Transverse colon (tissue), 4 donors: Measurements from ENCODE around the gene HLA-DQA1. TPM values are rescaled to one million over a fixed set of nuclear protein-coding genes. Genes with fewer than 3 reads are reported as not detected.
"Not testable (repeated sequence)": the region's sequence is repeated elsewhere in the genome, so short reads cannot be mapped to it uniquely, and the experiment has no call there.

Experiments used
- DNase-seq: peaks from one replicate; pipeline ENCODE4 v3.0.0-alpha.2; 2019
- H3K27ac ChIP-seq, 4 donors: fragments of 200-600 bp; sonication (generic); 2 replicates each; pipeline ENCODE4 v1.5.1; 2016 to 2018; ENCODE audit warnings: inconsistent platforms in 4 of 4
- H3K27me3 ChIP-seq: fragments of 200-600 bp; sonication (generic); 2 replicates; pipeline ENCODE4 v1.5.1; 2017; ENCODE audit warnings: inconsistent platforms
- H3K36me3 ChIP-seq, 4 donors: fragments of 200-600 bp; sonication (generic); 2 replicates each; pipeline ENCODE4 v1.5.1; 2017 to 2019; ENCODE audit warnings: inconsistent platforms in 4 of 4
- H3K4me1 ChIP-seq, 4 donors: fragments of 200-600 bp; sonication (generic); 2 replicates each; pipeline ENCODE4 v1.5.1; 2017 to 2020; ENCODE audit warnings: inconsistent platforms in 4 of 4
- H3K4me3 ChIP-seq, 4 donors: fragments of 200-600 bp; sonication (generic); 1 replicate in 1 of 4; 2 replicates in 3 of 4; pipeline versions ENCODE4 v1.5.1 to v1.6.1; 2017 to 2019; ENCODE audit warnings: inconsistent platforms in 4 of 4
- H3K9me3 ChIP-seq, 2 donors: fragments of 200-600 bp; sonication (generic); 2 replicates each; pipeline ENCODE4 v1.5.1; 2017 to 2019; ENCODE audit warnings: inconsistent platforms in 2 of 2
- CTCF ChIP-seq, 5 experiments: fragments of 200-600 bp in 3 of 5; fragments of 450-650 bp in 2 of 5; sonication (generic) in 3 of 5; IDR thresholded peaks; 1 replicate in 2 of 5; 2 replicates in 3 of 5; pipeline ENCODE4 v1.5.1; 2016 to 2017; ENCODE audit warnings: antibody characterized with exemption in 5 of 5, inconsistent platforms in 3 of 5, mild to moderate bottlenecking in 2 of 5, moderate library complexity in 1 of 5
- EP300 ChIP-seq: sonication (generic); formaldehyde crosslinking; IDR thresholded peaks from one replicate; pipeline ENCODE4 v1.6.1; 2017; ENCODE audit warnings: antibody characterized with exemption, low read depth
- POLR2A ChIP-seq: fragments of 450-650 bp; IDR thresholded peaks from one replicate; pipeline ENCODE4 v1.6.1; 2016; ENCODE audit warnings: antibody characterized with exemption, mild to moderate bottlenecking, moderate library complexity
- POLR2AphosphoS5 ChIP-seq, 3 donors: sonication (generic); formaldehyde crosslinking; IDR thresholded peaks; one replicate each; pipeline ENCODE4 v1.6.1; 2016; ENCODE audit warnings: antibody characterized with exemption in 3 of 3
- whole genome bisulfite sequencing, 2 donors: methylation state at CpG; one replicate each; pipeline ENCODE4 v1.1.5; 2018; ENCODE audit warnings: low coverage in 1 of 2; 5-methylcytosine and 5-hydroxymethylcytosine counted together
- in situ Hi-C, 4 donors: fragments of 200-750 bp; cut with MboI; loops; one replicate each; pipeline versions ENCODE4 v1.15.0 to v1.15.1; 2017; ENCODE audit warnings: low sequenced_read_pairs in 3 of 4, low pct_ligation_motif_present in 1 of 4, low pct_unique_long_range_greater_than_20kb in 1 of 4
- intact Hi-C: fragments of 100-400 bp; cut with DNase I; formaldehyde crosslinking; loops from one replicate; pipeline ENCODE4 v1.15.1; 2023; ENCODE audit warnings: low total_unique reads
- total RNA-seq, 4 donors: library from RNA; depleted of rRNA; stranded (reverse); fragments of >200 nt; gene quantifications; one replicate each; pipeline ENCODE4 v1.1.0, GENCODE V29; 2016

The HLA-DQA1 gene
- total RNA-seq, 4 donors from 2014 or later = 0.41 to 4.5 (median 3.2) TPM; not detected in 1

- WGBS, 2 donors = 51 to 72% methylated on average over 3 to 4 of the region's 4 CpGs
- in situ Hi-C loops (no loop called here), intact Hi-C loops (no loop called here)
- no peak for TF ChIP-seq POLR2AphosphoS5 (IDR thresholded peaks at IDR 0.05)
- no peak for TF ChIP-seq CTCF (IDR thresholded peaks at IDR 0.05)
- no peak for TF ChIP-seq POLR2A
- TF ChIP-seq EP300 = no peak
- Histone ChIP-seq H3K27me3 (peaks cover 3% of the 10 kb centered on the region), H3K27ac (no peak overlapping the region), H3K4me3 (no peak overlapping the region), H3K9me3 (peaks cover 0 to 8% of the 10 kb centered on the region in 2 donors), H3K36me3 (no peaks in the 10 kb centered on the region), H3K4me1 (no peaks in the 10 kb centered on the region)
- DNase-seq = no peak
These were observed 32.0 kb downstream of the HLA-DQA1 start for GRCh38 chr6:32669240-32669639.

- Histone ChIP-seq H3K27me3 (peaks cover 3% of the 10 kb centered on the region), H3K9me3 (peaks cover 0 to 8% of the 10 kb centered on the region in 2 donors), H3K4me1 (no peaks in the 10 kb centered on the region), H3K4me3 (no peak overlapping the region), H3K36me3 (no peaks in the 10 kb centered on the region), H3K27ac (no peak overlapping the region)
- TF ChIP-seq CTCF (IDR thresholded peaks at IDR 0.05) = no peak
- no peak for TF ChIP-seq POLR2A
- no peak for TF ChIP-seq POLR2AphosphoS5 (IDR thresholded peaks at IDR 0.05)
- TF ChIP-seq EP300 = no peak
- DNase-seq = no peak
- in situ Hi-C loops = no loop called here
- intact Hi-C loops = no loop called here
These were observed 32.7 kb downstream of the HLA-DQA1 start for GRCh38 chr6:32669893-32670292.

GRCh38 chr6:32671908-32672307 is 34.7 kb downstream of the HLA-DQA1 start:
- WGBS, 2 donors = 43 to 54% methylated on average over 1 to 2 of the region's 2 CpGs
- H3K9me3 ChIP-seq, H3K27me3 ChIP-seq, DNase-seq, H3K4me3 ChIP-seq, H3K27ac ChIP-seq, in situ Hi-C loops, intact Hi-C loops, H3K4me1 ChIP-seq, H3K36me3 ChIP-seq: not testable (repeated sequence)

GRCh38 chr6:32674123-32674522 is 36.9 kb downstream of the HLA-DQA1 start:
- in situ Hi-C loops, H3K27me3 ChIP-seq, H3K36me3 ChIP-seq, H3K4me1 ChIP-seq, H3K9me3 ChIP-seq, intact Hi-C loops, H3K4me3 ChIP-seq, DNase-seq, H3K27ac ChIP-seq: not testable (repeated sequence)
- WGBS, 2 donors = 80 to 94% methylated on average over 7 of the region's 7 CpGs

GRCh38 chr6:32679492-32679891 is 42.3 kb downstream of the HLA-DQA1 start:
- intact Hi-C loops (no loop called here), in situ Hi-C loops (no loop called here)
- Histone ChIP-seq H3K9me3 (no peaks in the 10 kb centered on the region), H3K27me3 (peaks cover 15% of the 10 kb centered on the region), H3K27ac (no peak overlapping the region), H3K4me1 (no peaks in the 10 kb centered on the region), H3K4me3 (no peak overlapping the region), H3K36me3 (no peaks in the 10 kb centered on the region)
- DNase-seq = no peak
- WGBS, 2 donors = 47% methylated on average over 4 of the region's 4 CpGs; no CpG with 5 or more reads in 1 of the 2 donors
- TF ChIP-seq POLR2AphosphoS5 (IDR thresholded peaks at IDR 0.05) (no peak), POLR2A (no peak), CTCF (IDR thresholded peaks at IDR 0.05) (no peak), EP300 (no peak)
